Epithelial cell of esophagus (primary cell): Measurements from ENCODE around the gene CAPS2.
A peak's percentile ranks its signal among the peaks of the same experiment; 100 is the strongest.

Experiments used
- DNase-seq: peaks from one replicate; pipeline ENCODE4 v3.0.0; 2010; ENCODE audit warnings: low read depth
- H3K4me3 ChIP-seq: 2 replicates; pipeline ENCODE4 v1.5.1; 2011; ENCODE audit warnings: mild to moderate bottlenecking, low read length, control low read depth
- CTCF ChIP-seq: IDR thresholded peaks from 2 replicates; pipeline ENCODE4 v1.5.1; 2011; ENCODE audit warnings: low read depth, mild to moderate bottlenecking, low read length, control low read depth, inconsistent platforms; ENCODE audit not compliant: insufficient read depth; ENCODE audit errors: missing control alignments

CAPS2 gene

GRCh38 chr12:75289753-75290152 is 40.4 kb downstream of the CAPS2 start:
- DNase-seq, result peak; percentile 46
- H3K4me3 ChIP-seq, result no peak overlapping the region
- TF ChIP-seq CTCF, result peak; percentile 37

- DNase-seq, result no peak
- no peak overlapping the region for H3K4me3 ChIP-seq
- TF ChIP-seq CTCF, result no peak
Measured at GRCh38 chr12:75288860-75289259, 41.3 kb downstream of the CAPS2 start.

- no peak overlapping the region for H3K4me3 ChIP-seq
- TF ChIP-seq CTCF, result no peak
- no peak for DNase-seq
Measured at GRCh38 chr12:75275702-75276101, 54.4 kb downstream of the CAPS2 start.

GRCh38 chr12:75271576-75271975 is 58.5 kb downstream of the CAPS2 start:
- peak; percentile 9 for DNase-seq
- H3K4me3 ChIP-seq, result no peak overlapping the region
- TF ChIP-seq CTCF, result no peak

- DNase-seq, result peak; percentile 80
- TF ChIP-seq CTCF, result no peak
- no peak overlapping the region for H3K4me3 ChIP-seq
Measured at GRCh38 chr12:75270157-75270556, 60.0 kb downstream of the CAPS2 start.

- no peak for DNase-seq
- H3K4me3 ChIP-seq, result no peak overlapping the region
- no peak for TF ChIP-seq CTCF
Measured at GRCh38 chr12:75269209-75269608, 60.9 kb downstream of the CAPS2 start.

GRCh38 chr12:75260316-75260715 is 69.8 kb downstream of the CAPS2 start:
- DNase-seq, result no peak
- TF ChIP-seq CTCF, result no peak
- H3K4me3 ChIP-seq, result no peak overlapping the region
